ENCODE results near the gene CHURC1.
"Not testable (repeated sequence)": the region's sequence is repeated elsewhere in the genome, so short reads cannot be mapped to it uniquely, and the experiment has no call there.

CHURC1 gene

GRCh38 chr14:64910847-64911495, 3.3 kb upstream of the CHURC1 start:
- peak in 1 of 2 donors; percentile 22 for DNase-seq

DNA sequence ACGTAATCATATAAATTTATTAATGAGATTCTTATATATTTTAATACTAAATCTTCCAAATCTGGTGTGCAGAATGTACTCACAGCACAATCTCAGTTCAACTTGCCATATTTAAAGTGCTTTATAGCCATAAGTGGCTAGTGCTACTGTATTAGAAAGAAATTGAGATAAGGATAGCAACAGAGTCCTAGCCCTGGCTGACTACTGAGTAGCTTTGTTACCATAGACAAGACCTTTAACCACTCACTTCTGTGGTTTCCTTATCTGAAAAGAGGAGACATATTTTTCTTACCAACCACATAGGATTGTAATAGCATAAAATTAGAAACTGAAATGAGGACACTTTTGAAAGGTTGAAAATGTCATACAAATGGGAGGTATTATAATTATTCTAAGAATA, 2.0 kb upstream of the CHURC1 start:
- no peak for DNase-seq

GRCh38 chr14:64913477-64913876, 778 bp upstream of the CHURC1 start:
- not testable (repeated sequence) for DNase-seq

DNA sequence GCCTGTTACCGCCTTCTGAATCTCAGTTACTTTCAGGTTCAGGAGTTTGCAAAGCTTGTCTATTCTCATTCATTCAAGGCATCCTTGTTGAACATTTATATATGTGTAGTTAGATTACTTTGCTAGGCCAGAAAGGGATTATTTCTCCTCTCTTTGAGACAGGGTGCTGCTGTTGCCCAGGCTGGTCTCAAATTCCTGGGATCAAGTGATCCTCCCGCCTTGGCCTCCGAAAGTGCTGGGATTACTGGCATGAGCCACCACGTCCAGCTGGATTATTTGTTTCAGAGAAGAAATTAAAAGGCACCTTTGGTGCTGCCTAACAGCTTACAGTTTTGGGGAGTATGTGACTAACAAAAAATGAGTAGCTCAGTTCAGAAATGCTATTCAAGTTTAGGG, 772 bp downstream of the CHURC1 start:
- DNase-seq, result no peak

DNA sequence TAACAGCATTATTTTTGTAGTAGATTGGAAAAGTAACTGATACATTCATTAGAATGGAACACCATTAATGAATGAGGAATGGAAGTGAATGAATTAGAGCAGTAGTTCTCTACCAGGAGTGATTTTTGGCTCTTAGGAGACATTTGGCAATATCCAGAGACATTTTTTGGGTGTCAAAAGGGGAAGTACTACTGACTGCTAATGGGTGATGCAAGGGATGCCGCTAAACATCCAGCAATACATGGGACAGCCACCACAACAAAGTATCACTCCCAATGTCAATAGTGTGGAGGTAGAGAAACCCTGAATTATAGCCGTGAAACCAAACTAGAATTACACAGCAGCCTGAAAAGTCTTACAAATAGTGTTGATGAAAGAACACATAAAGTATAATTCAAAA, 1.5 kb downstream of the CHURC1 start:
- peak; percentile 65 to 79 for DNase-seq

DNA sequence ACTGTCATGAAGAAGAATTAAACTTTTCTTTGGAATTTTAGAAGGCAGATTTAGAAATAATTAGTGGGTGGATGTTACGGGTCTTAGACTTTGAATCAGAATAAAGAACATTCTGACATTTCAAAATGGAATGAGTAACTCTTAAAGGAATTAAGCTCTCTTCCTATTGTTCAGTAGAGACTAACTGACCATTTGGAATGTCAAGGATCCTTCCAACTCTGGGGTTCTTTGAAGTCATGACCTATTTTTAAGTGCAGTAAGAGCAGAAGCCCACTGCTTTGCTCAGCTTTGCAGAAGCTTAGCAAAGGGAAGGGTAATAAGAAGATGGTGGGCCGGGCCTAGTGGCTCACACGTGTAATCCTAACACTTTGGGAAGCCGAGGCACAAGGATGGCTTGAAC, 4.0 kb downstream of the CHURC1 start:
- no peak for DNase-seq

DNA sequence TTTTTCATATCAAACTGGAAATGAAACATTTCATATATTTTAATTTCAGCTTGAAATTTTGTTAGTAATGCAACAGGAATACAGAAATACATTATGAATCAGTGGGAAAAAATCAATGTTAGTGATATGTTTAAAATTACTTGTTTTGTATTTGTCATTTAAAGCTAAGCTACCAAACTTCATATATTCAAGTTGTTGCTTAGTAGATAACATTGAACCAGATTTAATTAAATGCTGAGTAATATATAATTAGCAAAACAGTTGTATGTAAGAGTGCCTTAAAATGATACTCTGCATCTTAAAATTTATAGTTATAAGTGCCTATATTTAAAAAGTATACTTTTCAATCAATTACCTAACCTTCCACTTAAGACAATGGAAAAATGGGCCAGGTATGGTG, 5.0 kb downstream of the CHURC1 start:
- no peak for DNase-seq

- DNase-seq, result no peak
These were observed 5.4 kb downstream of the CHURC1 start for GRCh38 chr14:64919618-64920017.

DNA sequence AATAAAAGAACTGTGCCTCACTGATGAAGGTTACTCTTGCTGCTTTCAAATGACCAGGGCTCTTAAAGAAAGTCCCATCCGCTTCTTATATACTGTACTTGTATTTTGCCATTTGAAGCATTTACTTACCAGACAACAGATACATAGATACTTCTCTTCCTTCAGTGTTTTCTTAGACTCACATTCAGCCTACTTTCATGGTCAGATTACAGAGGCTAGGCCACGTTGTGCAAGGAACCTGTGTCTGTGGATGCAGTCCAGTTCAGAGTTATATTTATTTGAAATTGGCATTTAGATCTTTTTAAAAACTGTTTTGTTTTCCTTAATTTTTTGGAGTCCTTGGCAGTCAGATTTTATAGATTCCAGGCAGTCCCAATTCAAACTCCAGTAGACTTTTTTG, 6.2 kb downstream of the CHURC1 start:
- no peak for DNase-seq

DNA sequence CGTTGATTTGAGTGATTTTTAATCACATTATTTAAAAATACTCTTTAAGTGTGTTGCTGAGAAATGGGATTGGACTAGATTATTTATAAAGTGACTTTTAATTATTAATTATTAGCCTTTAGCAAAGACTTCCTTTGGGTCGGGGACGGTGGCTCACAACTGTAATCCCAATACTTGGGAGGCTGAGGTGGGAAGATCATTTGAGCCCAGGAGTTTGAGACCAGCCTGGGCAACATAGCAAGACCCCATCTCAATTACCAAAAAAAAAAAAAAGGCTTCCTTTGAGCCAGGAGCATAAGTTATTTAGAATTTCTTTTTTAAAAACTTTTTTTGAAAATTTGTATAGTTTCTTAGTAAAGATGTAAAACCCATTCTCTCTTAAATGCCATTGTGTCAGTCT, 8.8 kb downstream of the CHURC1 start:
- DNase-seq, result no peak

GRCh38 chr14:64926398-64926995, 12.2 kb downstream of the CHURC1 start:
- DNase-seq, result no peak

- no peak for DNase-seq
These were observed 12.8 kb downstream of the CHURC1 start for GRCh38 chr14:64927031-64927430.

GRCh38 chr14:64928239-64929013, 14.2 kb downstream of the CHURC1 start:
- DNase-seq, result no peak

- no peak for DNase-seq
These were observed 14.7 kb downstream of the CHURC1 start for GRCh38 chr14:64929014-64929359.

- DNase-seq, result no peak
These were observed 16.0 kb downstream of the CHURC1 start for GRCh38 chr14:64930085-64930843.

- no peak for DNase-seq
These were observed 16.9 kb downstream of the CHURC1 start for GRCh38 chr14:64931123-64931522.

DNA sequence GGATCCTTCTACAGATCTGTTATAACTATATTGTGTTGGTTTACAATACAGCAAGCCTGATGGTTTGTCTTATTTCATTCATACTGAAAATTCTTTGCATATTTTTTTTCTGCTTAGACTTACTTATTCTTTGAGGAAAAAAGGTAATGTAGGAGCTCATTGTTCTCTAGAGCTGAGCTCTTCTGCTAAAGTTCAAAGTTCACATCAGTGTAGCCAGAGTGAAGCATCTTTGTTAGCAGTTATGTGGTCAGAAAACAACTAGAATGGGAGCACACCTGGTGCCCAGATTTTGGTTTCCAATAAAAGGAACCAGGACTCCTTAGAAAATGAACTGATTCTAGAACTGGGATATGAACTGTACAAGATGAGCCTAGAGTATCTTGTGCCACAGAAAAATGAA, 18.0 kb downstream of the CHURC1 start:
- no peak for DNase-seq

DNA sequence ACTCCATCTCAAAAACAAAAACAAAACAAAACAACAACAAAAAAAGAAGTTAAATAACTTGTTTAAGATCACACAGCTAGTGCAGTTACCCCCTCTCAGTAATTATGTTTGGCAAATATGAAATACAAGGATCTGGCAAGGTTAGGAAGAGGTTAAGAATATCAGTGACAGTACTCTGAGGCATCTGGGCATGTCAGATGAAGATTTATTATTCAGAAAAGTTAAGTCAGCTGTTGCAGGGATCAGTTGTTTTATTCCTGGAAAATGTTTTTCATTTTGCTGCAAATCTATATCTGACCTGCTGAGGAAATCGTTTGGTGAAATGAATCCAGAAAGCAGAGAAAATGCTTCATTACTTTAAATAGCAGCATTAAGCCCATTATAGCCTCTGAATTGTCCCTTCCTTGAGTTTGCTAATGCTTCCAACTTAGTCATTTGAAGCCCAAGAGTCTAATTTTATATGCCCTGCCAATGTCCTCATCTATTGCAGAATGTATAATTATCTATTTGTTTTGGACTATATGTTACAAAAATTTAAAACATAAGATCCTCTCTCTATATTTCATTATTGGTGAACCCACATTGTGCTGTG, 20.2 kb downstream of the CHURC1 start:
- no peak for DNase-seq

DNA sequence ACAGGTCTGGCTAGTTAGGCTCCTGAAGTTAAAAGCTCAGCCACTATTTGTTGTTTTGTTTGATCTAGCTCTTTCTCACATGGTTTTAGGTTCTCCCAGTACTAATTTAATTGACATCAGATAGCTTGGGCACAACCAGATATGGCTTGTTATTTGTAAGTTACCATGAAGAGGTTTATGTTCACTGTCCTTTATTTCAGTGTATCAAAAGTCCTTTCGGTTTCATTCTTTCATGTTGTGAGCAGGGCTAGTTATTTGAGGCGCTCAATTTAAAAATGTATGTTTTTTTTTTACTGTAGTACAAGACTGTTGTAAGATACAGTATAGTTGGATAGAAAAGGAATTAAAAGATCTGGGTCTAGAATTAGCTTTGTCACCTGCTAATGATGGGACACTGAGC, 21.3 kb downstream of the CHURC1 start:
- no peak for DNase-seq

GRCh38 chr14:64937171-64937820, 23.0 kb downstream of the CHURC1 start:
- DNase-seq, result no peak

DNA sequence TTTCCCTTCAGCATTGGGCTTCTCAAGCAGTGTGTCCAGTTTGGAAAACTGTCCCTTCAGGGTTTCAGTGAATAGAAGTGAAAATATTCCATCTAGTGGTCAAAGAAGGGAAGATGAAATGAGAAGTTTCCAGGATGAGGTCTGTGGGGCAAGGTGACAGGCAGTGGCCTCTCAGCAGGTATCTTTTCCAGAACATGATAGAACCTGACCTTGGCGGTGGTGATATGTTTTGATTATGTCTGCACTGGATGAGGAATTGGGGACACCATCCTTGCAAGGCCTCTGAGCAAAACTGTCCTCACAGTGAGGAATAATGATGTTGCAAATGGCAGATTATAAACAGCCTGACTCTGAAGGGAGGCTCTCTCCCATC, 23.6 kb downstream of the CHURC1 start:
- no peak for DNase-seq

- DNase-seq, result no peak
These were observed 24.9 kb downstream of the CHURC1 start for GRCh38 chr14:64938972-64939816.

Measured in inflammatory macrophage treated with lipopolysaccharide for 1 hour (primary cell).